WTC11 (cell line): ENCODE measurements around the gene DGCR8. TPM values are rescaled to one million over a fixed set of nuclear protein-coding genes. Genes with fewer than 3 reads are reported as not detected.

Experiments used
- ATAC-seq: fragments of 200-7000 bp; cut with Tn5 transposase; 2 replicates; pipeline ENCODE4 v1.10.0; 2021; ENCODE audit warnings: mild to moderate bottlenecking, moderate library complexity
- CTCF ChIA-PET: fragments of 300-600 bp; sonication (Branson Sonifier 250); formaldehyde crosslinking; loops from one replicate; lab custom pipeline; 2021; ENCODE audit warnings: antibody characterized with exemption; lab: Charles Lee
- POLR2A ChIA-PET: fragments of 350-600 bp; sonication (Branson Sonifier 250); formaldehyde crosslinking; loops from one replicate; lab custom pipeline; 2021; ENCODE audit warnings: antibody characterized with exemption; lab: Charles Lee
- DNase-seq: peaks from one replicate; pipeline ENCODE4 v3.0.0; 2021; ENCODE audit warnings: low spot score
- H3K27ac Mint-ChIP-seq: 2 replicates; pipeline ENCODE4 v1.8.0; 2021; ENCODE audit warnings: mixed read lengths
- H3K27me3 Mint-ChIP-seq: 2 replicates; pipeline ENCODE4 v1.8.0; 2021; ENCODE audit warnings: low read depth, mild to moderate bottlenecking, moderate library complexity, mixed read lengths
- H3K36me3 Mint-ChIP-seq: 2 replicates; pipeline ENCODE4 v1.8.0; 2021; ENCODE audit warnings: mixed read lengths
- H3K4me1 Mint-ChIP-seq: 2 replicates; pipeline ENCODE4 v1.8.0; 2022; ENCODE audit warnings: mixed read lengths
- H3K4me3 Mint-ChIP-seq: 2 replicates; pipeline ENCODE4 v1.8.0; 2021; ENCODE audit warnings: mild to moderate bottlenecking, moderate library complexity, mixed read lengths
- H3K9me3 Mint-ChIP-seq: 2 replicates; pipeline ENCODE4 v1.8.0; 2021; ENCODE audit warnings: mixed read lengths
- CBFB ChIP-seq: sonication (generic); formaldehyde crosslinking; IDR thresholded peaks from 2 replicates; pipeline ENCODE4 v1.8.1; 2022; ENCODE audit warnings: mild to moderate bottlenecking, low read depth, missing genetic modification reagents
- NFATC4 ChIP-seq: fragments of 250-450 bp; sonication (Bioruptor Pico); IDR thresholded peaks from 2 replicates; pipeline ENCODE4 v1.9.0; 2021; ENCODE audit warnings: mild to moderate bottlenecking
- PRRX2 ChIP-seq: fragments of 250-450 bp; sonication (Bioruptor Pico); IDR thresholded peaks from 2 replicates; pipeline ENCODE4 v1.8.0; 2021; ENCODE audit warnings: mild to moderate bottlenecking
- RORB ChIP-seq: fragments of 250-450 bp; sonication (Bioruptor Pico); IDR thresholded peaks from 2 replicates; pipeline ENCODE4 v1.9.0; 2021; ENCODE audit warnings: mild to moderate bottlenecking
- SMAD4 ChIP-seq: sonication (generic); formaldehyde crosslinking; IDR thresholded peaks from 2 replicates; pipeline ENCODE4 v1.8.0; 2022; ENCODE audit warnings: mild to moderate bottlenecking, missing genetic modification reagents
- ZNF263 ChIP-seq: sonication (generic); formaldehyde crosslinking; IDR thresholded peaks from 2 replicates; pipeline ENCODE4 v1.8.1; 2022; ENCODE audit warnings: low read depth, mild to moderate bottlenecking, moderate library complexity, missing genetic modification reagents
- total RNA-seq: library from RNA; stranded (reverse); gene quantifications from 3 replicates; pipeline ENCODE4 v1.2.3, GENCODE V29; 2021
- TF ChIP-seq, protein P1 (sequence below): sonication (generic); formaldehyde crosslinking; IDR thresholded peaks from 2 replicates; pipeline ENCODE4 v1.8.1; 2022; ENCODE audit warnings: missing genetic modification reagents, borderline replicate concordance
- TF ChIP-seq, protein P2 (sequence below): sonication (generic); formaldehyde crosslinking; IDR thresholded peaks from 2 replicates; pipeline ENCODE4 v1.8.1; 2023; ENCODE audit warnings: mild to moderate bottlenecking, missing genetic modification reagents
- TF ChIP-seq, protein P3 (sequence below): fragments of 200-600 bp; IDR thresholded peaks from 2 replicates; pipeline ENCODE4 v1.8.0; 2022; ENCODE audit warnings: antibody characterized with exemption
- TF ChIP-seq, protein P4 (sequence below): sonication (generic); formaldehyde crosslinking; IDR thresholded peaks from 2 replicates; pipeline ENCODE4 v1.8.0; 2022; ENCODE audit warnings: missing genetic modification reagents
- TF ChIP-seq, protein P5 (sequence below): fragments of 250-450 bp; sonication (Bioruptor Pico); IDR thresholded peaks from 2 replicates; pipeline ENCODE4 v2.1.2; 2022; ENCODE audit warnings: mild to moderate bottlenecking, moderate library complexity
- TF ChIP-seq, protein P6 (sequence below): sonication (generic); formaldehyde crosslinking; IDR thresholded peaks from 2 replicates; pipeline ENCODE4 v1.8.0; 2023; ENCODE audit warnings: mild to moderate bottlenecking, missing genetic modification reagents

The DGCR8 gene
- total RNA-seq, 1 experiment from 2014 or later = 55.0 TPM

DNA sequence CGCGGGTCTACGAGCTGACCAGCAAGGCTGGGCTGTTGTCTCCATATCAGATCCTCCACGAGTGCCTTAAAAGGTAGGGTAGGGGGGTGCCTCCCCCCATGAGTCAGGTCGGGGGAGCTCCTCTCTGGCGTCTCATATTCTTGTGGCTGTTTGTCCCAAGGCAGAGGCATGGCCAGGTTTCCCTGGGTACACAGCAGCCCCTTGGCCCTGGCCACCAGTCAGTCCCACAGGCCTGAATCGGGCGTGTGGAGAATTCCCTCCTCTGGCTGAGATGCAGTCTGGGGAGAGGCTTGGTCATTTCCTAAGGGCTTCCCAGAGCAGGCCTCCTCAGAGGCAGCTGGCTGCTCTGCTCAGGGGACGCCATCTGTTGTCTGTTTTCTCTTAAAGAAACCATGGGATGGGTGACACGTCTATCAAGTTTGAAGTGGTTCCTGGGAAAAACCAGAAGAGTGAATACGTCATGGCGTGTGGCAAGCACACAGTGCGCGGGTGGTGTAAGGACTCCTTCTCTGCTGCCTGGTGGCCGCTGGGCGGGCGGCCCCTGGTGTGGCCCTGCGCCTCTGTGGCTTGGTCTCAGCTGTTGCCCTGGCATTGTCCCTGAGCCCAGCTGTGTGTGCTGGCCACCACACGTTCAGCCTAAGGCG, 26.3 kb downstream of the DGCR8 start:
- H3K4me3 Mint-ChIP-seq = no peak overlapping the region
- no peak for ATAC-seq
- H3K4me1 Mint-ChIP-seq = no peaks in the 10 kb centered on the region
- H3K9me3 Mint-ChIP-seq = no peaks in the 10 kb centered on the region
- DNase-seq = no peak
- H3K27ac Mint-ChIP-seq = no peak overlapping the region
- CTCF ChIA-PET = interaction anchor here (1.2 kb wide), 1 partner anchor 376 kb away, joined by 3 read pairs; no protein-coding TSS in a partner anchor
- H3K36me3 Mint-ChIP-seq = peaks cover 75% of the 10 kb centered on the region
- no peaks in the 10 kb centered on the region for H3K27me3 Mint-ChIP-seq
- TF ChIP-seq ZNF263 (CRISPR knock-in tag) (no peak), NFATC4 (CRISPR knock-in tag) (no peak), SMAD4 (CRISPR knock-in tag) (no peak)
- TF ChIP-seq, protein P1, sequence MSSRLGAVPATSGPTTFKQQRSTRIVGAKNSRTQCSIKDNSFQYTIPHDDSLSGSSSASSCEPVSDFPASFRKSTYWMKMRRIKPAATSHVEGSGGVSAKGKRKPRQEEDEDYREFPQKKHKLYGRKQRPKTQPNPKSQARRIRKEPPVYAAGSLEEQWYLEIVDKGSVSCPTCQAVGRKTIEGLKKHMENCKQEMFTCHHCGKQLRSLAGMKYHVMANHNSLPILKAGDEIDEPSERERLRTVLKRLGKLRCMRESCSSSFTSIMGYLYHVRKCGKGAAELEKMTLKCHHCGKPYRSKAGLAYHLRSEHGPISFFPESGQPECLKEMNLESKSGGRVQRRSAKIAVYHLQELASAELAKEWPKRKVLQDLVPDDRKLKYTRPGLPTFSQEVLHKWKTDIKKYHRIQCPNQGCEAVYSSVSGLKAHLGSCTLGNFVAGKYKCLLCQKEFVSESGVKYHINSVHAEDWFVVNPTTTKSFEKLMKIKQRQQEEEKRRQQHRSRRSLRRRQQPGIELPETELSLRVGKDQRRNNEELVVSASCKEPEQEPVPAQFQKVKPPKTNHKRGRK (CRISPR knock-in tag) = no peak
- TF ChIP-seq, protein P2, sequence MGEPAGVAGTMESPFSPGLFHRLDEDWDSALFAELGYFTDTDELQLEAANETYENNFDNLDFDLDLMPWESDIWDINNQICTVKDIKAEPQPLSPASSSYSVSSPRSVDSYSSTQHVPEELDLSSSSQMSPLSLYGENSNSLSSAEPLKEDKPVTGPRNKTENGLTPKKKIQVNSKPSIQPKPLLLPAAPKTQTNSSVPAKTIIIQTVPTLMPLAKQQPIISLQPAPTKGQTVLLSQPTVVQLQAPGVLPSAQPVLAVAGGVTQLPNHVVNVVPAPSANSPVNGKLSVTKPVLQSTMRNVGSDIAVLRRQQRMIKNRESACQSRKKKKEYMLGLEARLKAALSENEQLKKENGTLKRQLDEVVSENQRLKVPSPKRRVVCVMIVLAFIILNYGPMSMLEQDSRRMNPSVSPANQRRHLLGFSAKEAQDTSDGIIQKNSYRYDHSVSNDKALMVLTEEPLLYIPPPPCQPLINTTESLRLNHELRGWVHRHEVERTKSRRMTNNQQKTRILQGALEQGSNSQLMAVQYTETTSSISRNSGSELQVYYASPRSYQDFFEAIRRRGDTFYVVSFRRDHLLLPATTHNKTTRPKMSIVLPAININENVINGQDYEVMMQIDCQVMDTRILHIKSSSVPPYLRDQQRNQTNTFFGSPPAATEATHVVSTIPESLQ (CRISPR knock-in tag) = no peak
- TF ChIP-seq, protein P3, sequence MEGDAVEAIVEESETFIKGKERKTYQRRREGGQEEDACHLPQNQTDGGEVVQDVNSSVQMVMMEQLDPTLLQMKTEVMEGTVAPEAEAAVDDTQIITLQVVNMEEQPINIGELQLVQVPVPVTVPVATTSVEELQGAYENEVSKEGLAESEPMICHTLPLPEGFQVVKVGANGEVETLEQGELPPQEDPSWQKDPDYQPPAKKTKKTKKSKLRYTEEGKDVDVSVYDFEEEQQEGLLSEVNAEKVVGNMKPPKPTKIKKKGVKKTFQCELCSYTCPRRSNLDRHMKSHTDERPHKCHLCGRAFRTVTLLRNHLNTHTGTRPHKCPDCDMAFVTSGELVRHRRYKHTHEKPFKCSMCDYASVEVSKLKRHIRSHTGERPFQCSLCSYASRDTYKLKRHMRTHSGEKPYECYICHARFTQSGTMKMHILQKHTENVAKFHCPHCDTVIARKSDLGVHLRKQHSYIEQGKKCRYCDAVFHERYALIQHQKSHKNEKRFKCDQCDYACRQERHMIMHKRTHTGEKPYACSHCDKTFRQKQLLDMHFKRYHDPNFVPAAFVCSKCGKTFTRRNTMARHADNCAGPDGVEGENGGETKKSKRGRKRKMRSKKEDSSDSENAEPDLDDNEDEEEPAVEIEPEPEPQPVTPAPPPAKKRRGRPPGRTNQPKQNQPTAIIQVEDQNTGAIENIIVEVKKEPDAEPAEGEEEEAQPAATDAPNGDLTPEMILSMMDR = no peak
- TF ChIP-seq, protein P4, sequence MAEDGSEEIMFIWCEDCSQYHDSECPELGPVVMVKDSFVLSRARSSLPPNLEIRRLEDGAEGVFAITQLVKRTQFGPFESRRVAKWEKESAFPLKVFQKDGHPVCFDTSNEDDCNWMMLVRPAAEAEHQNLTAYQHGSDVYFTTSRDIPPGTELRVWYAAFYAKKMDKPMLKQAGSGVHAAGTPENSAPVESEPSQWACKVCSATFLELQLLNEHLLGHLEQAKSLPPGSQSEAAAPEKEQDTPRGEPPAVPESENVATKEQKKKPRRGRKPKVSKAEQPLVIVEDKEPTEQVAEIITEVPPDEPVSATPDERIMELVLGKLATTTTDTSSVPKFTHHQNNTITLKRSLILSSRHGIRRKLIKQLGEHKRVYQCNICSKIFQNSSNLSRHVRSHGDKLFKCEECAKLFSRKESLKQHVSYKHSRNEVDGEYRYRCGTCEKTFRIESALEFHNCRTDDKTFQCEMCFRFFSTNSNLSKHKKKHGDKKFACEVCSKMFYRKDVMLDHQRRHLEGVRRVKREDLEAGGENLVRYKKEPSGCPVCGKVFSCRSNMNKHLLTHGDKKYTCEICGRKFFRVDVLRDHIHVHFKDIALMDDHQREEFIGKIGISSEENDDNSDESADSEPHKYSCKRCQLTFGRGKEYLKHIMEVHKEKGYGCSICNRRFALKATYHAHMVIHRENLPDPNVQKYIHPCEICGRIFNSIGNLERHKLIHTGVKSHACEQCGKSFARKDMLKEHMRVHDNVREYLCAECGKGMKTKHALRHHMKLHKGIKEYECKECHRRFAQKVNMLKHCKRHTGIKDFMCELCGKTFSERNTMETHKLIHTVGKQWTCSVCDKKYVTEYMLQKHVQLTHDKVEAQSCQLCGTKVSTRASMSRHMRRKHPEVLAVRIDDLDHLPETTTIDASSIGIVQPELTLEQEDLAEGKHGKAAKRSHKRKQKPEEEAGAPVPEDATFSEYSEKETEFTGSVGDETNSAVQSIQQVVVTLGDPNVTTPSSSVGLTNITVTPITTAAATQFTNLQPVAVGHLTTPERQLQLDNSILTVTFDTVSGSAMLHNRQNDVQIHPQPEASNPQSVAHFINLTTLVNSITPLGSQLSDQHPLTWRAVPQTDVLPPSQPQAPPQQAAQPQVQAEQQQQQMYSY (CRISPR knock-in tag) = no peak
- TF ChIP-seq, protein P5, sequence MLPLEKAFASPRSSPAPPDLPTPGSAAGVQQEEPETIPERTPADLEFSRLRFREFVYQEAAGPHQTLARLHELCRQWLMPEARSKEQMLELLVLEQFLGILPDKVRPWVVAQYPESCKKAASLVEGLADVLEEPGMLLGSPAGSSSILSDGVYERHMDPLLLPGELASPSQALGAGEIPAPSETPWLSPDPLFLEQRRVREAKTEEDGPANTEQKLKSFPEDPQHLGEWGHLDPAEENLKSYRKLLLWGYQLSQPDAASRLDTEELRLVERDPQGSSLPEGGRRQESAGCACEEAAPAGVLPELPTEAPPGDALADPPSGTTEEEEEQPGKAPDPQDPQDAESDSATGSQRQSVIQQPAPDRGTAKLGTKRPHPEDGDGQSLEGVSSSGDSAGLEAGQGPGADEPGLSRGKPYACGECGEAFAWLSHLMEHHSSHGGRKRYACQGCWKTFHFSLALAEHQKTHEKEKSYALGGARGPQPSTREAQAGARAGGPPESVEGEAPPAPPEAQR = no peak
- TF ChIP-seq, all 79 proteins: peak for 0
- POLR2A ChIA-PET = no interaction called here

DNA sequence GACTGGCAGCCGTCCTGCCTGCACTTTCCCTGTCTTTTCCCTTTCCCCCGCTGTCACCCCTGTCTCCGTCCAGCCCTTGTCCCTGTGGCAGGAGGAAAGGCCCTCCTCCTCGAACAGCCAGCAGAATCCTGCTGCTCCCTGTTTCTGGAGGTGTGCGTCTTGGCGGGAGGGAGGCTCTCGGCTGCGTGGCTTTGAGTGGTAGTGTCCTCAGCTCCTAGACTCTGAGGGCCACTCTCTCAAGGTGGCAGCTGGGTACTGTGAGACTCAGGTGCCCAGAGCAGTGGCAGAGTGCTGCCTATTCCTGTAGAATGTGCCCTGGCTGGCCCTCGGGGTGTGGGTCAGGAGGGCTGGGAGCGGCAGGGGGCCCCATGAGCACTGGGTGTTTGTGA, 26.8 kb downstream of the DGCR8 start:
- ATAC-seq (no peak), DNase-seq (no peak)
- no peak for TF ChIP-seq CBFB (CRISPR knock-in tag)
- TF ChIP-seq, protein P6, sequence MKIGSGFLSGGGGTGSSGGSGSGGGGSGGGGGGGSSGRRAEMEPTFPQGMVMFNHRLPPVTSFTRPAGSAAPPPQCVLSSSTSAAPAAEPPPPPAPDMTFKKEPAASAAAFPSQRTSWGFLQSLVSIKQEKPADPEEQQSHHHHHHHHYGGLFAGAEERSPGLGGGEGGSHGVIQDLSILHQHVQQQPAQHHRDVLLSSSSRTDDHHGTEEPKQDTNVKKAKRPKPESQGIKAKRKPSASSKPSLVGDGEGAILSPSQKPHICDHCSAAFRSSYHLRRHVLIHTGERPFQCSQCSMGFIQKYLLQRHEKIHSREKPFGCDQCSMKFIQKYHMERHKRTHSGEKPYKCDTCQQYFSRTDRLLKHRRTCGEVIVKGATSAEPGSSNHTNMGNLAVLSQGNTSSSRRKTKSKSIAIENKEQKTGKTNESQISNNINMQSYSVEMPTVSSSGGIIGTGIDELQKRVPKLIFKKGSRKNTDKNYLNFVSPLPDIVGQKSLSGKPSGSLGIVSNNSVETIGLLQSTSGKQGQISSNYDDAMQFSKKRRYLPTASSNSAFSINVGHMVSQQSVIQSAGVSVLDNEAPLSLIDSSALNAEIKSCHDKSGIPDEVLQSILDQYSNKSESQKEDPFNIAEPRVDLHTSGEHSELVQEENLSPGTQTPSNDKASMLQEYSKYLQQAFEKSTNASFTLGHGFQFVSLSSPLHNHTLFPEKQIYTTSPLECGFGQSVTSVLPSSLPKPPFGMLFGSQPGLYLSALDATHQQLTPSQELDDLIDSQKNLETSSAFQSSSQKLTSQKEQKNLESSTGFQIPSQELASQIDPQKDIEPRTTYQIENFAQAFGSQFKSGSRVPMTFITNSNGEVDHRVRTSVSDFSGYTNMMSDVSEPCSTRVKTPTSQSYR = no peak
- TF ChIP-seq RORB (CRISPR knock-in tag) = no peak
- TF ChIP-seq PRRX2 (CRISPR knock-in tag) = no peak
- Mint-ChIP-seq H3K4me1 (no peaks in the 10 kb centered on the region), H3K27ac (no peak overlapping the region), H3K36me3 (peaks cover 75% of the 10 kb centered on the region), H3K27me3 (no peaks in the 10 kb centered on the region), H3K4me3 (no peak overlapping the region), H3K9me3 (no peaks in the 10 kb centered on the region)
- ChIA-PET CTCF (interaction anchor here (1.2 kb wide), 1 partner anchor 377 kb away, joined by 3 read pairs; no protein-coding TSS in a partner anchor), POLR2A (no interaction called here)
